Retinal pigment epithelial cell (primary cell): ENCODE results near the gene LRRC17.
"Not testable (repeated sequence)": the region's sequence is repeated elsewhere in the genome, so short reads cannot be mapped to it uniquely, and the experiment has no call there.

Source experiments
- DNase-seq: peaks from one replicate; pipeline ENCODE4 v3.0.0-alpha.2; 2010; ENCODE audit warnings: low read depth
- H3K4me3 ChIP-seq: 2 replicates; pipeline ENCODE4 v1.5.1; 2011; ENCODE audit warnings: mild to moderate bottlenecking, low read length, control low read depth, moderate library complexity
- CTCF ChIP-seq: conservative IDR thresholded peaks from 2 replicates; pipeline ENCODE4 v1.5.1; 2011; ENCODE audit warnings: low read depth, low read length, control low read depth, inconsistent platforms

The LRRC17 gene

GRCh38 chr7:102942181-102942866 is 29.5 kb downstream of the LRRC17 start:
- no peak overlapping the region for H3K4me3 ChIP-seq
- no peak for DNase-seq
- no peak for TF ChIP-seq CTCF

GRCh38 chr7:102942868-102943267 is 30.1 kb downstream of the LRRC17 start:
- no peak for DNase-seq
- H3K4me3 ChIP-seq: no peak overlapping the region
- no peak for TF ChIP-seq CTCF

- H3K4me3 ChIP-seq: no peak overlapping the region
- DNase-seq: no peak
- no peak for TF ChIP-seq CTCF
Measured at GRCh38 chr7:102943423-102944169, 30.8 kb downstream of the LRRC17 start.

GRCh38 chr7:102944241-102944640 is 31.4 kb downstream of the LRRC17 start:
- DNase-seq: no peak
- no peak for TF ChIP-seq CTCF
- no peak overlapping the region for H3K4me3 ChIP-seq

GRCh38 chr7:102951839-102952238 is 39.0 kb downstream of the LRRC17 start:
- no peak overlapping the region for H3K4me3 ChIP-seq
- DNase-seq: no peak
- no peak for TF ChIP-seq CTCF

GRCh38 chr7:102953406-102953805 is 40.6 kb downstream of the LRRC17 start:
- H3K4me3 ChIP-seq: no peak overlapping the region
- DNase-seq: no peak
- TF ChIP-seq CTCF: no peak

- DNase-seq, H3K4me3 ChIP-seq: not testable (repeated sequence)
Measured at GRCh38 chr7:102954359-102954758, 41.6 kb downstream of the LRRC17 start.

GRCh38 chr7:102958004-102958403 is 45.2 kb downstream of the LRRC17 start:
- not testable (repeated sequence) for DNase-seq

GRCh38 chr7:102961993-102962392 is 49.2 kb downstream of the LRRC17 start:
- H3K4me3 ChIP-seq, DNase-seq: not testable (repeated sequence)

More at GRCh38 chr7:102958004-102958403, 45.2 kb downstream of the LRRC17 start:
- H3K4me3 ChIP-seq: not testable (repeated sequence)
